GM19324 (cell line): ENCODE data around the gene WIPF3.

Experiments
- ATAC-seq: cut with Tn5 transposase; IDR thresholded peaks from one replicate; pipeline ENCODE4 v1.9.1; 2021; ENCODE audit warnings: mild to moderate bottlenecking, moderate library complexity; ENCODE audit not compliant: unreplicated experiment, low FRiP score

Gene WIPF3

GRCh38 chr7:29806208-29806994, at the start of gene WIPF3:
WIPF3 (plus strand) TSS chr7:29806508; CDS start chr7:29834725, 28,217 bp downstream.
- ATAC-seq, result no peak

DNA sequence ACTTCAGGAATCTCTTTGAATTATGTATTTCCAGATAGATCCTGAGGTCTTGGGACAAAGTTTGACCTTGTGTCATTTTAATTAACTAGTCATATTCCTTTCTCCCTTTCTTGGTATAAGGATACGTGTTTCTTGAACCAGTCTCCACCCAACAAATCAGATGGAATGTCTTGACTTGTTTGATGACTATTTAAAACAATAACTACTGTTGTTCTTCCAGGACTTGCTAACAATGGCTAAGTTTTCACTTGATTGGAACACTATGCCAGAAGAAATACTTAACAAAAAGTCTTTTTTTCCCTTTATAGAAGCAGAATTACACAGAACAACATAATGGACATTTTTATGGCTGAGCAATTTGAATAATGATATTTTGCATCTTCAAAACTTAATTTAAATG, 43.0 kb upstream of the WIPF3 start:
- ATAC-seq, result no peak

DNA sequence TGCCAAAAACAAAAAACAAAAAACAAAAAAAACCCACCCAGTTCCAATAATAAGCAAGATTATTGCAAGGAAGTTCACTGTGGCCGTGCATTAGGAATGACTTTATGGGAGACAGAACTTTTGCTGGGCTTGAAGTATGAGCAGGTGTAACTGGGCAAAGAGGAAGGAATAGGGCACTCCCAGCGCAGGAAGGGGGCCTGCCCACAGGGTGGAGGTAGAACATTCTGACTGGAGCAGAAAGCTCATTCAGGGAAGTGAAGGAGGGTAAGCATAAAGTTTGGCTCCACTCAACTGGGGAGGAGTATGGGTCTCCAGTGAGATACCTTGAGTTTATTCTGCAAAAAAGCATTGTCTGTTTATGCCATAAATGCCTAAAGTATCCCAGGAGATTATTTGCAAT, 42.1 kb upstream of the WIPF3 start:
- ATAC-seq, result no peak

DNA sequence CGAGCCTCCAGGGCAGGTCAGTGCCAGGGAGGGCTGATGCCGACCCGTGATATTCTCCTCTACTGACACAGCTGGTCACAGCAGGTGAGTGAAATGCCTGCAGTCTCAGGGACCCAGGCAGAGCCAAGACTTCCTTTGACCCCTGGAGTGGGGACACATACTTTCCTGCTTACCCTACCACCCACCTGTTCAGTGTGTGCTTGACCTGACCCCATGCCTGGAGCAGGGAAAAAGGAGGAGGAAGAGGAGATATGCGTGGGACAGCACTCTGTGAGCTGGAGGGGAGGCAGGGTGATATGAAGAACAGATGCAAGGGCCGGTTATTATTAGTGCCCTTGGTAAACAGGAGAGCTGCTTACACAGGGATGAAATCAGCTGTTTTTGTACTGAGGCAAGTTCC, 40.8 kb upstream of the WIPF3 start:
- no peak for ATAC-seq

- no peak for ATAC-seq
Measured at GRCh38 chr7:29770371-29770770, 35.9 kb upstream of the WIPF3 start.

- no peak for ATAC-seq
Measured at GRCh38 chr7:29771081-29771816, 35.1 kb upstream of the WIPF3 start.

DNA sequence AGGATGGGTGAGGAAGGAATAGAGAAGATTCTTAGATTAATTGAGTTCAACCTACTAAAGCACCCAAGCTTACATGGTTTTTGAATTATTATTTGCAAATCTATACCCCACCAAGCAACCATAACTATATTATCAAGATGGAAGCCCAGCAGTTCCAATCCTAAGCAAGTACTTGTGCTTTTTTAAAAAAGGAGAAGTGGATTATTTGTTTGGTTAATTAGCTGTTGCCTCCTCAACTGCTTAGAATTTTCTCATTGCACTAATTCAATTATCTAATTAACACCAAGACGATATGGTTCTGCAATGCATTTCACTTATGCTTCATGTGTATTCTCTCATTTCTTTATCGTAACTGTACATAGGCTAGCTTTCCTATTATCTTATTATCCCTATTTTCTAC, 27.3 kb upstream of the WIPF3 start:
- ATAC-seq, result no peak

GRCh38 chr7:29780346-29780745, 26.0 kb upstream of the WIPF3 start:
- ATAC-seq, result no peak

DNA sequence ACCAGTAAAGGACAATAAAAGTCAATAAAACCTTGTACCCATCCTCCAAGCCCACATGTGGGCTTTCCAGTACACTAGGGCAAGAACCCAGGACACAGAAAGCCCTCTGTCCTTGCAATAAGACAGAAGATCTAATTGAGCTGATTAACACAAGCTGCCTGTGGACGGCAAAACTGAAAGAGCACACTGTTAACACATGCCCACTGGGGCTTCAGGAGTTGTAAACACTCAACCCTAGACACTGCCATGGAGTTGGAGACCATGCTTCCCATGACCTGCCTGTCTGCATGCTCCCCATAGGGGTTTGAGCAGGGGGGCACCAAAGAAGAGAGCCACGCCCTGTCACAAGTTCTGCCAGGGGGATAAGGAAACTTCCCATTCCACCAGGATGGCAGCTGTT, 22.6 kb upstream of the WIPF3 start:
- ATAC-seq, result no peak

GRCh38 chr7:29793507-29793906, 12.8 kb upstream of the WIPF3 start:
- no peak for ATAC-seq

DNA sequence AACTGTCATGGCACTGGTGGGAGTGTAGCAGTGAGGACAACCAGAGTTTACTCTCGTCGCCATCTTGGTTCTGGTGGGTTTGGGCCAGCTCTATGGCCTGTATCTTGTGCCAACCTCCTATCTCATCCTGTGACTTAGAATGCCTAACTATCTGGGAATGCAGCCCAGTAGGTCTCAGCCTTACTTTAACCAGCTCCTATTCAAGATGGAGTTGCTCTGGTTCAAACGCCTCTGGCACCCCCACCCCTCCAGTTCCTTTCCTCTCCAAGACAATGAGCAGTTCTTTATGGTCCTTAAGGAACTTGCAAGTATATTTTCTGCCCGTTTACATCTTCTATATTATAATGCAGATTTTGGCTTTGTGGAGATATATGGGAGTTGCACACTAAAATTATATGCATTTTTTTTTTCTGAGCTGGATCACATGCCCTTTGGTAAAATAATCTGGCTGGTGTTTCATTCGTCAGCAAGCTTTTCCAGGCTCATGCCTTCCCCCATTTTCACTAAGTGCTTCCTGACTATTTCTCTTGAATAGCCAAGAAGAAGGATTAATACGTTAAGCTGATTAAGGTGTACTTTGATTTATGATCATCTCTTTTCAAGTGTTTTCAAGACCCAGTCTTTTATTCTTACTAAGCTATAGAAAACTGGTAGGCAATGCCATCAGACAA, 11.2 kb upstream of the WIPF3 start:
- no peak for ATAC-seq

GRCh38 chr7:29795696-29796580, 10.4 kb upstream of the WIPF3 start:
- ATAC-seq, result no peak

DNA sequence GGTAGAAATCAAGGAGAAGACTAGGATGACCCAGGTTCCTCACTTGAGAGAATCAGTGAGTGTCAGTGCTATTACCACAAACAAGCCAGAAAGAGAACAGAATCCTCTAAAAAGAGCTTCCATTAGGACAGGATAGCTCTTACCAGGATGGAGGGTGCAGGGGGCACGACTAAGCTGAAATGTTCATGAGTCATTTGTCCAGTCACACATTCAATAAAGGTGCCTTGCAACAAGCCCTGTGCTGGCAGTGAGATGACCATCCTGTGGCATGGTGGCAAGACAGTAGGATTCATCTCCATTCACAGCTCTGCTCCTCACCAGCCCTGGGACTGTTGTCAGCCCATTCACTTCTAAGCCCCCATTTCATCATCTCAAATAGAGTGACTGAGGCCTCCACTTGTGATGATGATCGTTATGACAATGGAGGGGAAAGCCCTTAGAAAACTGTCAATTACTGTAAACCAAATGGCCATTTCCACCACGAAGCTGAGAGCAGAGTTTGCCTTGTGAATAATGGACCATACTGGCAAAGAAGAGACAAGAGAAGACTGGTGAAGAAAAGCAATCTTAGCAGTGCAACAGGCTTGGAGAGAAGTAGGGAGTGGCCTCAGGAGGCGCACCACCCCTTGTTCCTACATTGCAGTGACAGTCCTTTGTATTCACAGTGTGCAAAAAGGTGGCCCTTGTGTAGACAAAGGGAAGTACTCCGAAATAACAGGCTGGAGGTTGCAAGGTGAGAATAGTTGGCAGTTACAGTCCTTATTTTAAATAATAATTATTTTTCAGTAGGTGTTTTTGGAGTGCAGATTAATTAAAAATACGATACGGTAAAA, 9.0 kb upstream of the WIPF3 start:
- no peak for ATAC-seq

DNA sequence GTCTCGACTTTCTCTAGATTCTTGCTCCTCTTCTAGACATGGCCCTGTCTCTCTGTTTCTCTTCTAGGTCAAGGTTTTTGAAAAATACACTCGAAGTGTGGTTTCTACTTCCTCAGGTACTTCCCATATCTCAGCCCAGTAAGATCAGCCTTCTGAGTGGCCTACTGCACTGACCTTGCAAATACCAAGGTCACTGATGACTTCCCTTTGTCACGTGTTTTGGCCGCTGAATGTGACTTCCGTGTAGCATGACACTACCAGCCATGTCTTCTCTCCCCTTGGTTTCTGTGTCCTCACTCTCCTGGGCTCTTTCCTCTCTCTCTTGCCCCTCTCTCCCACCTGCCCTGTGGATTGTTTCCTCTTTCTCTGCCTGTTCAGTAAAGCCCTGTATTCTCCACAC, 7.9 kb upstream of the WIPF3 start:
- ATAC-seq, result no peak

- ATAC-seq, result no peak
Measured at GRCh38 chr7:29801929-29802328, 4.4 kb upstream of the WIPF3 start.

- no peak for ATAC-seq
Measured at GRCh38 chr7:29805031-29805430, 1.3 kb upstream of the WIPF3 start.

GRCh38 chr7:29805886-29806207, 461 bp upstream of the WIPF3 start:
- no peak for ATAC-seq

DNA sequence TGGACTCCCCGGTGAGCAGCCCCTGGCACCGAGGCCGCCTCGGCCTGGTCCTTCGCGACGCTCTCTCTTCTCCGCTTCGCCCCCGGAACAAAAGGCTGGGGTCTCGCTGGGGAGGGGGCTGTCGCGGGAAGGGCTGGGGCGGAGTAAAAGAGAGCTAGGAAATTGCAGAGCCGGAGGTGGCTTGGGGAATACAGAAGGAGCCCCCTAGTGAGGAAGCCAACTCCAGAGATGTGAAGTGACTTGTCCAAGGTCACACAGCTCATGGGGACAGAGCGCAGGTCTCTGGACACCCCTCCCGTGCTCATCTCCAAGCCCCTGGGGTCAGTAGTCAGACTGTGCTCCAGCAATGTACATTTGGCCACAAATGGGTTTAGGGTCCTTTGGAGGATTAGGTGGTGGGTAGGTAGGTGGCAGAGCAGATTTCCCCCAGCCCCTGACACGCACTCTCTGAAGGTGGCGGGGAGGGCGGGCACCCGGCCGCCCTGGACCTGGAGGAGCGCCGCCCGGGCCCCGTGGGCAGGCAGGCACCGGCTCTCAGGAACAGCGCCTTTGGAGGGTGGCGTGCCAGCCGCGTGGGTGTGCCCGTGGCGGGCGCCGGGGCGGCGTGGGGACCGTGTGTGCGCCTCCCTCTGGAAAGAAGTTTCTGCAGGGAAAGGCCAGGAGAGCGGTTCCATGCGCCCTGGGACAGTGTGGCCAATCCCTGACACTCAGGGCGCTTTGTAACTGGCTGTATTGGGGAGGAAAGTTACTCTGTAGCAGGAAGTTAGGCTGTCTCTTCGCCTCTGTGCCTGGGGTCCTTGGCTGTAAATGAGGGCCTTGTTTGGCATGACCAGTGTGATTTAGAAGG, 910 bp downstream of the WIPF3 start:
- ATAC-seq, result no peak
